T-helper 1 cell (primary cell): Measurements from ENCODE around the gene DPEP2NB.
"Not testable (repeated sequence)": the region's sequence is repeated elsewhere in the genome, so short reads cannot be mapped to it uniquely, and the experiment has no call there.

Experiments
- DNase-seq, 5 donors: peaks; one replicate each; pipeline ENCODE4 v3.0.0-alpha.2; 2012 to 2020

The DPEP2NB gene

DNA sequence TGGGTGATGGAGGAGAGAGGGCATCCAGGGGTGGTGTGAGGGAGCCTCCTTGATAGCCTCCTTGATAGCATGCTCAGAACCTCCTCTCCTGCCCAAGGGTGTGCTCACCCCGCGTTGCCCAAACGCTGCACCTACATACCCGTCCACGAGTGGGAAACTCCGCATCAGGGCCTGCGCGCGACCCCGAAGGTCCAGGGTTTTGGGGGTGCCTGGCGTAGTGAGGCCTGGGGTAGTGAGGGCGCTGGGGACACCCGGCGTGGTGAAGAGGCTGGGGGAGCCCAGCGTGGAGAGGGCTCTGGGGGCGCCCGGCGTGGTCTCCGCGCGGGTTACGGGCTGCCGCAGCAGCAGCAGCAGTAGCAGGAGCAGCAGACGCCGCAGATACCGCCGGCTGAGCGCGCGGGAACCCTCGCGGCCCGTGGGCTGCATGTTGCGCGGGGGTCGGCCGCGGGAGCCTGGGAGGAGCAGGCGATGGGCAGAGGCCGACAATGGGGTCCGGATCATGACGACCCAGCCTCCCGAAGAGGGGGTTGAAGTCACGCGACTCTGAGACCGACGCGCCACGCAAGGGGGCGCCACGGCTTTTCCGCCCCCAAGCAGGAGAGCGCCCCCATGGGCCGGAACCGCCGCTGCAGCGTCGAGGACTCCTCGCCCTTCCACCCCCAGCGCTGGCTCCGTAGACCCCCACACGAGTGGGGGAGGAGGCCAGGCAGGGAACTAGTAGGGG, 35.6 kb downstream of the DPEP2NB start, which contains the start of gene DPEP3:
Gene DPEP3 (minus strand): TSS at position 545 of the 724 bp plus-strand sequence. CDS start 119 bp downstream, at position 426.
- DNase-seq, result no peak

DNA sequence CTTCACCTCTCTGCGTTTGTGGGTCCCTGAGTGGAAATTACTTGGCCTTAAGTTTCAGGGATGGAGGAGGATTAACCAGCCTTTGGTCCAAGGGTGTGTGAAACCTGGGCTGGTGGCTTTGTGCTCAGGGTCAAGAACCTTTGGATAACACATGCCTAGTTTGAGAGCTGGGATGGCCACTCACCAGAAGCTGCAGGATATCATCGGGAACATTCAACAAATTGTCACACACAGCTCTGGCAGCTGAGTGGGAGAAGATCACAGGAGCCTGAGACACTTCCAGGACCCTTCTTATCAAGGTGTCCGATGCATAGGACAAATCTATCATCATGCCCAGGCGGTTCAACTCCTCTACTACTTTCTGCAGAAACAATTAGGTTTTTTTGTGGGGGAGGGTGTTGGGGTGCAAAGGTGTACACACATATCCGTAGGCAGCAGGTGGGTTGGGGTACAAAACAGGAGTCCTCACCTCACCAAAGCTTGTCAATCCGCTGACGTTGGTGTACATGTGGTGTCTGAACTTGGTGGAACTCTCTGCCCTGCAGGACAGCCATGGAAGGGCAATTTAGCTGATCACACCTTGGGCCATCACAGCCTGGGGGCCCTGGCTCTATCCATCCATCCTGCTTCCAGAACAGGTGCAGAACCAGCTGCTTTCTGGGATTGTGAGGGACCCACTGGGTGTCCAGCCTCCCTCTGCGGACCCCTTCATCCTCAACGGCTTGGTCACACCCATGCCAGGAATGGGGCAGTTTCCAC, 38.1 kb downstream of the DPEP2NB start:
- DNase-seq, result no peak

DNA sequence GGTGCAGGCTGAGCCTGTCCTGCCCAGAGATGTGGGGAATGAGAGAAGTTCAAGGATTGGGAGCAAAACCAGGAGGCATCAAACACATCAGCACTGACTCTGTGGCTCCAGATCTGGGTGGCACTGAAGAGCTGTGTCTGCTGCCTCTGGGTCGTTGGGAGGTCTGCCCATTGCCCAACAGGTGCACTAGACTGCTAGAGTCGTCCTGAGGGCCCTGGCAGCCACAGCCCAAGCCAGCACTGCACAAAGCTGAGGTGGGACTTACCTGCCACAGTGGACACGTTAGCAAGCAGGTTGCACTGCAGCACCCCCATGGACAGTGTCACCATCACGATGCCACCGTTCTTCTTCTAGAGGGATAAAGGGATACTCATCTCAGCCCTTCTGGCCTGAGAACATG, 38.7 kb downstream of the DPEP2NB start:
- no peak for DNase-seq

DNA sequence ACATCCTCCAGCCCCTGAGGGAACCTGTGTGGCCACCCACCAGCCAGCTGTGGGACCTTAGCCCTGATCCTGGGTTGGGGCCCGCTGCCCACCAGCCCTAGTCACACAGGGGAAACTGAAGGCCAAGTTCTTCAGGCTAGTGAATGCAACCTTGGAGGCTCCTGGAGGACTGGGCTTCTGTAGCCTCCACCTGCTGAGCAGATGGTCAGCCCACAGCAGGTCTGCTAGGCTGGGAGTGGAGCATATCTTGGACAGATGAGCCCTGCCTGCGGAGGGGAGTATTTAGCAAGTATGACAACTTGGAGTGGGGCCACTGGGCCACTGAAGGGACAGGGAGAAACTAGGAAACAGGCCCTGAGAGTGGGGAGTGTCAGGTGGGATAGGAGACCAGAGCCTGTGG, 39.5 kb downstream of the DPEP2NB start:
- no peak for DNase-seq

DNA sequence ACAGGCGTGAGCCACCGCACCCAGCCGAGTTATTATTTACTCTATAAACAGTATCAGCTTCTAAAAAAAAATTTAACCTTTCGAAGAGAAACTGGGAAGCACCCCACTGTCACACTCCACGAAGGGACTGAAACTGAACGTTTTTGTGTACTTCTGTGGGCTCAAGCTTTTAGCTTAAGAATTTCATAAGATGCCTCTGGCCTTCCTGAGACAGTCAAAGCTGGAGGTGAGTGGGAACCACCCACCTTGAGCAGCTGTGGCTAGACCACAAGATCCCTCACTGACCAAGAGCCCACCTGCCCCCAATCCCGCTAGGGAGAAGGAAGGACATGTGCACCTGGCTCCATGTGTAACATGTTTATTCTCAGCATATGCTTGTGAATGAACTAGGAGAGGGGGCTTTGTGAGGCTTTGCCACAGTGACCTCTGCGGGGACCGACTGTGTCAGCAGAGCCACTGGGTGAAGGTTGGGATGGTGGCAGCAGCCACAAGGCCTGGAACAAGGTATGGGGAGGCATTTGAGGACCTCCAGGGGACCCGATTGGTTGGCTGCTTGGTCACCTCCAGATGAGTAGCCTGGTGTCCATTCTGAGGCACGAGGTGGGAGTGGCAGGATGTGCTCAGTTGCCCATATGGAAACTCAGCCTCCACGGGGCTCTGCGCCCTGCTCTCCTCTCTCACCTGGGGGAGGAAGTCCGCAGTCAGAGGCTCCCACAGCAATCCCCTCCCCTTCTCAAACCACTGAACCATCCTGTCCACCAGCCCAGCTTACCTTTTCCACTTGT, 40.2 kb downstream of the DPEP2NB start:
- DNase-seq, result no peak

DNA sequence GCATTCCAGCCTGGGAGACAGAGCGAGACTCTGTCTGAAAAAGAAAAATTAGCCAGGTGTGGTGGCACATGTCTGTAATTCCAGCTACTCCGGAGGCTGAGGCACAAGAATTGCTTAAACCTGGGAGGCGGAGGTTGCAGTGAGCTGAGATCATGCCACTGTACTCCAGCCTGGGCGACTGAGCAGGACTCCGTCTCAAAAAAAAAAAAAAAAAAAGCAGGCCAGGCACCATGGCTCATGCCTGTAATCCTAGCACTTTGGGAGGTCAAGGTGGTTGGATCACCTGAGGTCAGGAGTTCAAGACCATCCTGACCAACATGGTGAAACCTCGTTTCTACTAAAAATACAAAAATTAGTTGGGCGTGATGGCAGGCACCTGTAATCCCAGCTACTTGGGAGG, 43.4 kb downstream of the DPEP2NB start:
- DNase-seq, result not testable (repeated sequence)

DNA sequence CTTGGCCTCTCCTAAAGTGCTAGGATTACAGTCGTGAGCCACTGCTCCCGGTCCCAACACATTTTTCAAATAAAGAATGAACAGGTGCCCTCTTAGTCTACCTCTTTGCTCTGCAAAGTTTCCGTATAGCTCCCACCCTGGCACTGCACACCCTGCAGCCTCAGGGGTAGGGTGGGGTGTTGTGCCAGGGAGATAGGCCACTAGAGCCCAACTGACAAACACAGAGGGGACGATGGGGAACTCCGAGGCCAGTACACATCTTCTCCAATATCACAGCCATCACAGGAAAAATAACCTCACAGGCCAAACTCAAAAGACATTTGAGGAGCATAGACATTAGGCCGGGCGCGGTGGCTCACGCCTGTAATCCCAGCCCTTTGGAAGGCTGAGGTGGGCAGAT, 44.6 kb downstream of the DPEP2NB start:
- no peak for DNase-seq

DNA sequence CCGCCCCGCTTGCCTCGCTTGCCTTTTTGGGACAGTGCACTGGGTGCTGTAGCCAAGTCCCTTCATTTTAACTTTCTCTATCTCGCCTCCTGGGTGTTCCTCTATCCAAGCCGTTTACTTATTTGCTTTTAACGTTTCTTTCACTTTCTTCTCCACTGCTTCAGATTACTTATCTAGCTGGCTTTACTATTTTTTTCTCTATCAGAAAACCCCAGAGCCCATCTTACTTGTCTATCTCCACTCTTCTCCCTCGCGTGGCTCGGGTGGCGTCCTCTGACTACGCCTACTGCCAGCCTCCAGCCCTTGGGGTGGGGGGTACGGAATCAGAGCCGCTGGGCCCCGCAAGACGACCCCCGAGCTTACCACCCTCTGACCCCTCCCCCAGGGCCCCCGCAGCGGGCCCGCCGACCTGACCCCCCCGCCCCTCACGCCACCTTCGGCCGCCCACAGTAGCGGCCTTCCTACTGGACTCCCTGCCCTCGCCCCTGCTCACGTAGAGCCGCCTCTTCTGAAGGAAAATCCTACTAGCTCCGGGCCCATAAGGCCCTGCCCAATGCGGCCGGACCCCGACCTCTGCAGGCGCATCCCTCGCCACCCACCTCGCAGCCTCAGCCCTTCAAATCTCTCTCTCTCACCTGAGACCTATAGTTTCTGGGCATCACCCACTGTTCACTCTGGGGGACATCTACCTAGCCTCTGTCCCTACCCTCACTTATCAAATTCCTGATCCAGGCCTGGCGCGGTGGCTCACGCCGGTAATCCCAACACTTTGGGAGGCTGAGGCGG, 46.3 kb downstream of the DPEP2NB start:
- DNase-seq, result no peak

DNA sequence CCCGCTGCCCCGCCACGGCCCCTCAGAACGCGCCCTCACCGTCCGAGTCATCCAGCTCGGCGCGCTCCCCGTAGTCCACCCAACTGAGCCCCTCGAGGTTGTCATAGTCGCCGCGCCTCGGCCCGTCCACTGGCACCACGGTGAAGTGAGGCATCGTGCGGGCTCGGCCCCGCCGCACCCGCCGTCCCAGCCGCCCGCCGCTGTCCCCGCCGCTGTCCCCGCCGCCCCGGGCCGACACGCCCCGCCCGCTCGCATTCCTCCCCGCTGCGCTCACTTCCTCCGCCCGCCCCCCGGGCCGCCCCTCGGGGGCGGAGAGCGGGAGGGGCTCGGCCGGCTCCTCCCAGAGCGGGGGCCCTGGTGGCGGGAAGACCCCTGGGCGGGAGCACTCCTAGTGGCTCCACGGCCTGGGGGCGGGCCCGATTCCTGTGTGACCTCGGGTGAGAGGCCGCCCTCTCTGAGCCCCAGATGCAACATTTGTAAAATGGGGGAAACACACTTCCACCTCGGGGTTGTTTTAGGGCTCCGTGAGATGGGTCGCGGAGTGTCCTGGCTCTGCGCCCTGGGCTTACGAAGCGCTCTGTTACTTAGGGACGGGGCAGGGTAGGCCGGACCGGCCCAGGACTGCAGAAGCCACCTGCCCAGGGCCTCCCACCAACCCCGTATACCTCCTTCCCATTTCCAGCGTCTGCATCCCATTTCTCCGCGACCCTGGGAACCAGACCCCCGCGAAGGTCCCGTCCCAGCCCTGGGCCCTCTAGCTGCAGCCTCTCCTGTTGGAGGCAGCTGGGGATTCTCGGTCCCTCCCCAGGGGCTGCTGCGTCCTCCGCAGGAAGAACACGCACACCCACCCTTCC, 47.1 kb downstream of the DPEP2NB start, which contains the start of gene SLC12A4:
Gene SLC12A4 (minus strand): TSS at position 238 of the 854 bp plus-strand sequence. CDS start 84 bp downstream, at position 154.
- peak; percentile 77 to 86 (median 80) for DNase-seq

DNA sequence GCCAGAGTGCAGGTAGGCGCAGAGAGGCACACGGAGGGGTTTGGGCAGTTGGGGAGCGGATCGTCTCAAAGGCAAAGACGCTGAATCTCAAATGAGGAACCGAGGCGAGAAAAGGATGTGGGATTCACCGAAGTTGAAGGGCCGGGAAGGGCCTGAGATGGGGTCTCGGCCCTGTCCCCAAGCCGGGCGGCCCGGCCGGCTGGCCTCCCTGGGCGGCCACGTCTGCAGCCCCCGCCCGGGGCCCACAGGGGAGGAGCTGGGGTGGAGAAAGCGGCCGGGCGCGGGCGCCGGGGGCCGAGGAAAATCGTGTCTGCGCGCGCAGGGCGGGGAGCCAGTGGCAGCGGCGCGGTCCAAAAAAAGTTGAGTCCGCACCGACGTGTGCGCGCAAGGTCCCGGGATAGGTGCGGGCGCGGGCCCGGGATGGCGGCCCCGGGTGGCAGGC, 47.7 kb downstream of the DPEP2NB start:
- peak in 2 of 5 donors; percentile 18 to 41 for DNase-seq

DNA sequence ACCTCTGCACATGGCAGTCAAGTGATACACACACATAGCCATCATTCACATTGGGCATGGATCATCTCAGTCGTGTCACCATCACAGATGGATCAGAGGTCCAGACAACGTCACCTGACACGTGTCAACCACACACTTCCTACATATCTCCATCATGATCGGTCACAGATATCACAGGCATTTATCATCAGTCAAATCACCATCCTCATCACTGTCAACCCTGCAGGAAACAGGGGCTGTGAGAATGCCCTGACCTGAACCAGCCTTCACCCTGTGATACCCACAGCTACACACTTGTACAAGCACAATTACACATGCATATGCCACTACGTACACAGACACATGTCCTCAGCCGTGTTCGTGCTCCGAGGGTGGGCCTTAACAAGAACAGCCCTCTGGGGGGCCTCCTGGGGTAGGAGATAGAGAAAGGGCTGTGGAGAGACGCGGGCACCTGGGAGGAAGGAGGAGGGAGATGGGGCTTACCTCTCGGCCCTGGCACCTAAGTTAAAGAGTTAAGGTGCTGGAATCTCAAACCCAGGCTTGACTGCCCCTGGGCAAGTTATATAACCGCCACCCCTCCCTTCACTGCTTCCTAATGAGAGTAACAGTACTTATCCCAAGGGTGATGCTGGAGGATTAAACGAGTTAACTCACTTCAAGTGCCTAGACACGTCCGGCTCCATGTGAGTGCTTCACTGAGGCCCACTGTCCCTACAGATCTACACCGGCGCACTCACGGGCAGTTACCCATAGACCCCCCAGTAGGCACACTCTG, 48.3 kb downstream of the DPEP2NB start:
- peak in 1 of 5 donors; percentile 46 for DNase-seq

DNA sequence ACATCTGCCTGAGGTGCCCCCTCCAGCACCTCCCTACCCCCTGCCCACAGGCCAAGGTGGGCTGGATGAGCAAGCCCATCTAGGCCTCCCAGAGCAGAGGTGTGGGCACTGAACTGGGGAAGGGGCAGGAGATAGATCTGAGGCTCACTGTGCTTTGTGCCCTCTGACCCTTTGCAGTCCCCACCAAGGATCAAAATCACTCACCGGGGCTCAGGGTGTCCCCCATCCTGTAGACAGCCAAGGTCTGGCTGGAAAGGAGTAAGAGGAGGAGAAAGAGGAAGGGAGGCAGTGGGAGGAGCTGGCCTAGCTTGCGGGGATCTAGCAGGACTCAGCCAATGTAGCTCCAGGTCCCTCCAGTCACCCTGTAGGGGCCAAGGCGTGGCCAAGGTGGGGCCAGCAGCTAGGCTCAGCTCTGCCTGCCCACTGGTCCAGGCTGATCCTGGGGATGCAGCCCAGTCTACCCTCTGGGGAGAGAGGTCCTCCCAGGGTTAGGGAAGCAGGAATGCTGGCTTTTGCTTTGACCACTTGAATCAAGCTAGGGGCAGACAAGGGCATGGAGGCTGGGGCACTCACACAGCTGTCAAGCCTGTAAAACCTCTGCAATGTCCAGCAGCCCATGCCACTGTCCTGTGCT, 49.0 kb downstream of the DPEP2NB start:
- DNase-seq, result no peak

DNA sequence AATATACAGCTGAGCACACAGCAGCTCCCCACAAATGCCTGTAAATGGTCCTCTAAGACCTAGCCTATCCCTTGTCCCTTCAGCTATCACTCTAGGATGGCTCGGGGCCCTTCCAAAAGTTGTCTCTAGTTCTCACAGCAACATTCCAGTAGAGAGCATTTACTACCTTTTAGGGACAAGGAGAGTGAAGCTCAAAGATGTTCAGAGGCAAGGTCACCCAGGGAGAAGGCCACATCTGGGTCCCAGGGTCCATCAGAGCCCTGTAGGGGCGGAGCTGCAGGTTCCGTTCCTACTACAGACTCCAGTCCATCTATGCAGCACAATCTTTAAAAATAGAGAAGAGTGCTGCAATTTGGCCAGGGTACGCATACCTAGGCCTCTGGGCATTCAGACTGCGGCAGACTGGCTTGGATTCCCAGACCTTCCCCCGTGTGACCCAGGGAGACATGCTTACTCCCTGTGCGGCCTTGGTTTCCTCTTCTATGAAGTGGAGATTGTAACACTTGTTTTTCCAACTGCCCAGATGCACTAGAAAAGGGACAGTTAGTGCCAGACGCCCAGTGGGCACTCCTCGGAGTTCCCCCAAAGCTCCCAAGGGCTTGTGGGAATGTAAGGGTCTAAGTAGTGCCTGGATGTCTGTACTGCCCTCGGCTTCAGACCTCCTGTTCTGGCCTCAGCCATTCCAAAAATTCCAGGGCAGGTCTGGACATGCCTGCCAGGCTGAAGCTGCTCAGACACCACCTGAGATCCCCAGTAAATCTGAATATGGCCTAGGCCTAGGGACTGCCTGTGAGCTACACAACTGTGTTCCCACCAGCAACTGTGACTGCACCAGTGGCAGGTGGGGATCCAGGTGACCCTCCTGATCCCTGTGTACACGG, 49.8 kb downstream of the DPEP2NB start:
- DNase-seq, result no peak

DNA sequence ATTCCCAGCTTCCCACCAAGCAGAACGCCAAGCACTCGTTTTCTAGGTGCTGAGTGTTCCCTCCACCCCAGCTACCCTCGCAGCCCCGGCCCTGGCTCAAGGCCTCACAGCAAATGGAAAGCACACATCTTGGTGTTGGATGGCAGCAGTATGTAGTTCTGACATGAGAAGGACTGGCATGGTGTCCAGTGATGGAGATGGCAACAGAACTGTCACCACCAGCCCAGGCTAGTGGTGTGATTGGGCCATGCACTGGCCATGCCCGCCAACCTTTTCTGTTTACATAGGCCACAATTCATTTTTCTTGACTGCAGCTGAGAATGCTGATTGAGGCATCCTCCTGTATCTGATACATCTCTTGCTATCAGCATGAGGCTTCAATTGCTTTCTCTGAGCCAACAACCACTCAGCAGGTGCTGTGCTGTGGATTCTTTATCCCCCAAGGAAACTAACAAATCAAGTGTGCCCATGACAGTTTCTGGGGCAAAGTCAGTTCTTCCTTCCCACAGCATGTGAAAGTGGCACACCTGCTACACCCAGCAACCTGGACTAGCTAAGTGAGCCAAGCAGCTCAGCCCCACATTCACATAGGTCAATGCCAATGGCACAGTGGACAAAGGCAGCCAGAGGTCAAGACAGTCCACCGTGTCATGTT, 51.1 kb downstream of the DPEP2NB start:
- no peak for DNase-seq

DNA sequence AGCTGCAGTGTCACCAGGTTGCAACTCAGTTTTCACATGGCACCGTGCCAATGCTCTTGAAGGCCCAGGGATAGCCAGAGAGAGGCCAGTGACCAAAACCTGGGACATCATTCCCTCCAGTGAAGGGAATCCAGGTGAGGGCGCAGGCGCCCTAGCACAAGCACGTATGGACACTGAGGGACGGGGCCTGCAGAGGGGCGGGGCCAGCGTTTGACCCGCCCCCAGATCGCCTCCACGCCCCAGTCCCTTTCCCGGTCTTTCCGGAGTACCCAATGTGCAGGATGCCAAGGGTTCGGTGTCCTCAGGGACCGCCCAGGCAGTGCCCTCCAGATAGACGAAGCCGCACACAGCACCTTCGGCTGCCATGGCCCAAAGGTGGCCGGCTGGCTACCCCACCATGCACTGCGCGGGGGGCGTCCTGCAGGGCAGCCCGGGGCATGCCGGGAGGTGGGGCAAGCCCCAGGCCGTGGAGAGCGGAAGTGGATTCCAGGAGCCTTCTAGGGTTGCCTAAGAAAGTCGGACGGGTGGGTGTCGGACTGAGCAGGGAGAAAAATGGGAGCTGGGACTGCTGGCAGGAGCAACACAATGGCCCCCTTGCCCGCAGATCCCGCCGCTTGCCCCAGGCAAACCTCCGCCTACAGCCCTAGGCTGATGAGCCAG, 51.9 kb downstream of the DPEP2NB start:
- no peak for DNase-seq
